Lower leg skin (tissue), 3 donors: ENCODE results near the gene TPTE2.
"Not testable (repeated sequence)": the region's sequence is repeated elsewhere in the genome, so short reads cannot be mapped to it uniquely, and the experiment has no call there.

Experiments
- POLR2A ChIP-seq, 2 donors: fragments of 450-650 bp; IDR thresholded peaks; one replicate each; pipeline ENCODE4 v1.6.1; 2016 to 2017; ENCODE audit warnings: antibody characterized with exemption in 2 of 2, mild to moderate bottlenecking in 1 of 2, moderate library complexity in 1 of 2
- TF ChIP-seq, protein P1 (sequence below), 3 donors: fragments of 450-650 bp; IDR thresholded peaks; one replicate each; pipeline ENCODE4 v1.5.1; 2016; ENCODE audit warnings: antibody characterized with exemption in 3 of 3, mild to moderate bottlenecking in 3 of 3, moderate library complexity in 2 of 3

DNA sequence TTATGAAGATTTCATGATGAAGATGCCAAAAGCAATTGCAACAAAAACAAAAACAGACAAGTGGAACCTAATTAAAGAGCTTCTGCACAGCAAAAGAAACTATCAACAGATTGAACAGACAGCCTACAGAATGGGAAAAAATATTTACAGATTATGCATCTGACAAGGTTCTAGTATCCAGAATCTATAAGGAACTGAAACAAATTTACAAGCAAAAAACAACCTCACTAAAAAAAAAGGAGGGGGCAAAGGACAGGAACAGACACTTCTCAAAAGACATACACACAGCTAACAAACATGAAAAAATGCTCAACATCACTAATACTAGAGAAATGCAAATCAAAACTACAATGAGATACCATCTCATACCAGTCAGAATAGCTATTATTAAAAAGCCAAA, 35.7 kb downstream of the TPTE2 start:
- TF ChIP-seq, protein P1, sequence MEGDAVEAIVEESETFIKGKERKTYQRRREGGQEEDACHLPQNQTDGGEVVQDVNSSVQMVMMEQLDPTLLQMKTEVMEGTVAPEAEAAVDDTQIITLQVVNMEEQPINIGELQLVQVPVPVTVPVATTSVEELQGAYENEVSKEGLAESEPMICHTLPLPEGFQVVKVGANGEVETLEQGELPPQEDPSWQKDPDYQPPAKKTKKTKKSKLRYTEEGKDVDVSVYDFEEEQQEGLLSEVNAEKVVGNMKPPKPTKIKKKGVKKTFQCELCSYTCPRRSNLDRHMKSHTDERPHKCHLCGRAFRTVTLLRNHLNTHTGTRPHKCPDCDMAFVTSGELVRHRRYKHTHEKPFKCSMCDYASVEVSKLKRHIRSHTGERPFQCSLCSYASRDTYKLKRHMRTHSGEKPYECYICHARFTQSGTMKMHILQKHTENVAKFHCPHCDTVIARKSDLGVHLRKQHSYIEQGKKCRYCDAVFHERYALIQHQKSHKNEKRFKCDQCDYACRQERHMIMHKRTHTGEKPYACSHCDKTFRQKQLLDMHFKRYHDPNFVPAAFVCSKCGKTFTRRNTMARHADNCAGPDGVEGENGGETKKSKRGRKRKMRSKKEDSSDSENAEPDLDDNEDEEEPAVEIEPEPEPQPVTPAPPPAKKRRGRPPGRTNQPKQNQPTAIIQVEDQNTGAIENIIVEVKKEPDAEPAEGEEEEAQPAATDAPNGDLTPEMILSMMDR (IDR thresholded peaks at IDR 0.05): not testable (repeated sequence)
- not testable (repeated sequence) for TF ChIP-seq POLR2A (IDR thresholded peaks at IDR 0.05)
